ENCODE measurements around the gene GSDME. TPM values are rescaled to one million over a fixed set of nuclear protein-coding genes. Genes with fewer than 3 reads are reported as not detected.

GSDME gene
- total RNA-seq, 1 experiment from 2014 or later, result 0.48 TPM

- no peaks in the 10 kb centered on the region for H3K36me3 ChIP-seq (replicated peaks; ENCODE audit: control insufficient read depth, insufficient read depth, low read length)
- H3K4me3 ChIP-seq (ENCODE audit: insufficient read depth, low read depth, low read length), result no peak overlapping the region
- no peaks in the 10 kb centered on the region for H3K27me3 ChIP-seq (ENCODE audit: control insufficient read depth, insufficient read depth, low read length)
- no peak for DNase-seq
These were observed 29.8 kb downstream of the GSDME start for GRCh38 chr7:24727154-24728120.

GRCh38 chr7:24725554-24726241 lies 31.6 kb downstream of the GSDME start:
- no peaks in the 10 kb centered on the region for H3K36me3 ChIP-seq (replicated peaks; ENCODE audit: control insufficient read depth, insufficient read depth, low read length)
- H3K27me3 ChIP-seq (ENCODE audit: control insufficient read depth, insufficient read depth, low read length), result no peaks in the 10 kb centered on the region
- no peak overlapping the region for H3K4me3 ChIP-seq (ENCODE audit: insufficient read depth, low read depth, low read length)
- no peak for DNase-seq

GRCh38 chr7:24724451-24725190 lies 32.6 kb downstream of the GSDME start:
- Histone ChIP-seq H3K36me3 (replicated peaks; ENCODE audit: control insufficient read depth, insufficient read depth, low read length) (no peaks in the 10 kb centered on the region), H3K27me3 (ENCODE audit: control insufficient read depth, insufficient read depth, low read length) (no peaks in the 10 kb centered on the region), H3K4me3 (ENCODE audit: insufficient read depth, low read depth, low read length) (no peak overlapping the region)
- DNase-seq, result no peak

- Histone ChIP-seq H3K27me3 (ENCODE audit: control insufficient read depth, insufficient read depth, low read length) (no peaks in the 10 kb centered on the region), H3K4me3 (ENCODE audit: insufficient read depth, low read depth, low read length) (no peak overlapping the region), H3K36me3 (replicated peaks; ENCODE audit: control insufficient read depth, insufficient read depth, low read length) (no peaks in the 10 kb centered on the region)
- no peak for DNase-seq
These were observed 34.1 kb downstream of the GSDME start for GRCh38 chr7:24723178-24723530.

GRCh38 chr7:24722386-24723177 lies 34.7 kb downstream of the GSDME start:
- H3K27me3 ChIP-seq (ENCODE audit: control insufficient read depth, insufficient read depth, low read length), result no peaks in the 10 kb centered on the region
- no peak overlapping the region for H3K4me3 ChIP-seq (ENCODE audit: insufficient read depth, low read depth, low read length)
- no peaks in the 10 kb centered on the region for H3K36me3 ChIP-seq (replicated peaks; ENCODE audit: control insufficient read depth, insufficient read depth, low read length)
- DNase-seq, result no peak

- H3K36me3 ChIP-seq (replicated peaks; ENCODE audit: control insufficient read depth, insufficient read depth, low read length), result no peaks in the 10 kb centered on the region
- DNase-seq, result no peak
- H3K27me3 ChIP-seq (ENCODE audit: control insufficient read depth, insufficient read depth, low read length), result no peaks in the 10 kb centered on the region
- no peak overlapping the region for H3K4me3 ChIP-seq (ENCODE audit: insufficient read depth, low read depth, low read length)
These were observed 35.7 kb downstream of the GSDME start for GRCh38 chr7:24721481-24722001.

- Histone ChIP-seq H3K4me3 (ENCODE audit: insufficient read depth, low read depth, low read length) (no peak overlapping the region), H3K36me3 (replicated peaks; ENCODE audit: control insufficient read depth, insufficient read depth, low read length) (no peaks in the 10 kb centered on the region), H3K27me3 (ENCODE audit: control insufficient read depth, insufficient read depth, low read length) (no peaks in the 10 kb centered on the region)
- DNase-seq, result no peak
These were observed 37.0 kb downstream of the GSDME start for GRCh38 chr7:24720283-24720682.

- H3K36me3 ChIP-seq (replicated peaks; ENCODE audit: control insufficient read depth, insufficient read depth, low read length), result no peaks in the 10 kb centered on the region
- H3K4me3 ChIP-seq (ENCODE audit: insufficient read depth, low read depth, low read length), result no peak overlapping the region
- no peak for DNase-seq
- H3K27me3 ChIP-seq (ENCODE audit: control insufficient read depth, insufficient read depth, low read length), result no peaks in the 10 kb centered on the region
These were observed 38.2 kb downstream of the GSDME start for GRCh38 chr7:24718977-24719491.

GRCh38 chr7:24718431-24718831 lies 38.8 kb downstream of the GSDME start:
- H3K36me3 ChIP-seq (replicated peaks; ENCODE audit: control insufficient read depth, insufficient read depth, low read length), result no peaks in the 10 kb centered on the region
- H3K27me3 ChIP-seq (ENCODE audit: control insufficient read depth, insufficient read depth, low read length), result no peaks in the 10 kb centered on the region
- no peak overlapping the region for H3K4me3 ChIP-seq (ENCODE audit: insufficient read depth, low read depth, low read length)
- no peak for DNase-seq

- Histone ChIP-seq H3K27me3 (ENCODE audit: control insufficient read depth, insufficient read depth, low read length) (no peaks in the 10 kb centered on the region), H3K36me3 (replicated peaks; ENCODE audit: control insufficient read depth, insufficient read depth, low read length) (no peaks in the 10 kb centered on the region), H3K4me3 (ENCODE audit: insufficient read depth, low read depth, low read length) (no peak overlapping the region)
- peak; percentile 8 for DNase-seq
These were observed 39.5 kb downstream of the GSDME start for GRCh38 chr7:24717694-24718320.

- H3K27me3 ChIP-seq (ENCODE audit: control insufficient read depth, insufficient read depth, low read length), result no peaks in the 10 kb centered on the region
- no peak overlapping the region for H3K4me3 ChIP-seq (ENCODE audit: insufficient read depth, low read depth, low read length)
- H3K36me3 ChIP-seq (replicated peaks; ENCODE audit: control insufficient read depth, insufficient read depth, low read length), result no peaks in the 10 kb centered on the region
- DNase-seq, result peak; percentile 10
These were observed 40.0 kb downstream of the GSDME start for GRCh38 chr7:24717247-24717622.

- DNase-seq, result peak; percentile 4
- Histone ChIP-seq H3K4me3 (ENCODE audit: insufficient read depth, low read depth, low read length) (no peak overlapping the region), H3K27me3 (ENCODE audit: control insufficient read depth, insufficient read depth, low read length) (no peaks in the 10 kb centered on the region), H3K36me3 (replicated peaks; ENCODE audit: control insufficient read depth, insufficient read depth, low read length) (no peaks in the 10 kb centered on the region)
These were observed 40.6 kb downstream of the GSDME start for GRCh38 chr7:24716480-24717246.

All from H7 (cell line).